BLaER1 treated with 17β-estradiol and CSF1 and Interleukin-3, amounts not matched to agents 10 nM and 100 nM (cell line): ENCODE results near the gene CACNB1.
A peak's percentile ranks its signal among the peaks of the same experiment; 100 is the strongest.

Source experiments
- H3K27ac ChIP-seq, 11 experiments: shearing (Covaris generic); formaldehyde crosslinking; 2 replicates each; pipeline ENCODE4 v1.8.1; 2022
- H3K27me3 ChIP-seq, 11 experiments: shearing (Covaris generic); formaldehyde crosslinking; 2 replicates each; pipeline ENCODE4 v1.8.1; 2022
- H3K36me3 ChIP-seq, 11 experiments: shearing (Covaris generic); formaldehyde crosslinking; 2 replicates each; pipeline ENCODE4 v1.8.1; 2022
- H3K4me1 ChIP-seq, 10 experiments: shearing (Covaris generic); formaldehyde crosslinking; 2 replicates each; pipeline ENCODE4 v1.8.1; 2022
- H3K4me2 ChIP-seq, 11 experiments: shearing (Covaris generic); formaldehyde crosslinking; 2 replicates each; pipeline ENCODE4 v1.8.1; 2022
- H3K4me3 ChIP-seq, 10 experiments: shearing (Covaris generic); formaldehyde crosslinking; 2 replicates each; pipeline ENCODE4 v1.8.1; 2022
- H3K9ac ChIP-seq, 11 experiments: shearing (Covaris generic); formaldehyde crosslinking; 2 replicates each; pipeline ENCODE4 v1.8.1; 2022
- H3K9me3 ChIP-seq, 11 experiments: shearing (Covaris generic); formaldehyde crosslinking; replicated peaks in 1 of 11; 2 replicates each; pipeline ENCODE4 v1.8.1; 2022
- H4K20me1 ChIP-seq, 11 experiments: shearing (Covaris generic); formaldehyde crosslinking; 2 replicates each; pipeline ENCODE4 v1.8.1; 2022
- Cebpa-rat ChIP-seq, 11 experiments: shearing (Covaris generic); IDR thresholded peaks; 2 replicates each; pipeline ENCODE4 v1.8.1; 2022

Gene CACNB1

DNA sequence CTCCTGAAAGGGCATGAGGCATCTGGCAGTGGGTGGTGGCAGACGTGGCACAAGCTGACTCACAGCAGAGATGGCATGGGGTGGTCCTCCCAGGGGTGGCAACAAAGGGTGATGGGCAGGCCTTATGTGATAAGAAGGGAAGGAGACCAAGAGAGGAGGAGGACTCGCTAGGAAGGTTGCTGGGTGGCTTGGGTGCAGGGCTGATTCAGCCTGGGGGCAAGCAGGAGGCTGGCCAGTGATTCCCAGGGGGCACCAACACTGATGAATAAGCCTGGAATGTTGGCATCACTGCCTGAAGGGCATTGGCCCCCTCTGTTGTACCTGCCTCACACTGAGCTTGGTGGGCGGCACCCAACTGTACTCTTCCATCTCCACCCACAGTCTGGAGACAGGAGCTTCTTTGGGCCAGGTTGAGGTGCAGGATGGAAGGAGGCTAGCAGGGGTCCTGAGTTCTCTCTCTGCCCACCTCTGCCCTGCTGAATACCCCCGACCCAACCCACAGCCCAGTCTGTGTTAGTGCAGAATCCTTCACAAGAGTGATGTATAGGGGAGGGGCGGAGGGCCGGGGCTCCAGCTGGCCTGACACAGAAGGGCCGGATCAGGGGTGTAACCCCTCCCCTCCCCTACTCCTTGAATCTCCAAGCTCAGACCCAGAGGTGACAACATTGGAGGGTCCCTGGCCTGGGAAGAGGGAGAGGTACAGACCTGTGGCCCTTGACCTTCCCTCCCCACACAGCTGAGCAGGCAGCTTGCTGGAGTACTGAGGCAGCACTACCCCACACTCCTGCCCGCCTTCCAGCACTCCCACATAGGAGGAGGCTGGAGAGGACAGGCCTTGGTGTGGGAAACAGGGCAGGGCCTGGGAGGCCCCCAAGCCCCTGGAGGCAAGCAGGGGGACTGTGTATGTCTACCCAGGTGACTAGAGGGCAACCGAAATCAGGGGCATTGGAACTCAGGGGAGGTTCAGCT lies 25.7 kb upstream of the CACNB1 start:
- H3K4me1 ChIP-seq, result peaks cover 21 to 38% (median 35%) of the 10 kb centered on the region in 10 experiments
- no peak overlapping the region for H3K9ac ChIP-seq
- no peak overlapping the region for H3K27ac ChIP-seq
- peaks cover 46 to 67% (median 57%) of the 10 kb centered on the region in 11 experiments for H3K27me3 ChIP-seq
- peak overlapping the region in 8 of 11 experiments; percentile 7 to 66 (median 40); a peak in 13 of 22 replicates for H3K4me2 ChIP-seq
- no peak overlapping the region for H3K4me3 ChIP-seq
- peaks cover 0 to 50% (median 20%) of the 10 kb centered on the region in 11 experiments; a peak in 16 of 22 replicates for H4K20me1 ChIP-seq
- H3K9me3 ChIP-seq, result no peaks in the 10 kb centered on the region
- TF ChIP-seq Cebpa-rat (IDR thresholded peaks at IDR 0.05), result no peak
- no peaks in the 10 kb centered on the region for H3K36me3 ChIP-seq

DNA sequence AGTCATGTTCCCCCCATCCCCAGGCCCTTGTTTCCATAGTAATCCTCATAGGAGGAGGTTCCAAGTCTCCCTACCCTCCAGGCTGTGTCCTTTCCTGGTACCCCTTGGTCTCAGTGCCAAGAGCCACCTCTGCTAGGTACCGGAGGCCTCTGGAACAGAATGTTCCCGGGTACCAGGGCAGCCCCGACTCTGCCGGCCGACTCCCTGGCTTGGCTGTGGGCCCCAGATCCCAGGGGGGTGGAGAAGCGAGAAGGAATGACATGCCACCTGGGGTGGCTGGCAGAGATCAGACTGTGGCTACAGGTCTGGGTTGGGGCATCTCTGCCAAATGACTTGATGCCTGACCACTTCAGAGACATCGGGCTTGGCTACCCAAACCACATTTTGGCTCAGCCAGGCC lies 24.7 kb upstream of the CACNB1 start:
- TF ChIP-seq Cebpa-rat (IDR thresholded peaks at IDR 0.05), result no peak
- H4K20me1 ChIP-seq, result peaks cover 0 to 50% (median 17%) of the 10 kb centered on the region in 11 experiments; a peak in 16 of 22 replicates
- H3K4me2 ChIP-seq, result peak overlapping the region in 7 of 11 experiments; percentile 7 to 66 (median 41); a peak in 10 of 22 replicates
- H3K27me3 ChIP-seq, result peaks cover 41 to 57% (median 50%) of the 10 kb centered on the region in 11 experiments
- H3K27ac ChIP-seq, result no peak overlapping the region
- no peaks in the 10 kb centered on the region for H3K9me3 ChIP-seq
- no peak overlapping the region for H3K9ac ChIP-seq
- H3K4me3 ChIP-seq, result no peak overlapping the region
- no peaks in the 10 kb centered on the region for H3K36me3 ChIP-seq
- peaks cover 21 to 38% (median 35%) of the 10 kb centered on the region in 10 experiments for H3K4me1 ChIP-seq

DNA sequence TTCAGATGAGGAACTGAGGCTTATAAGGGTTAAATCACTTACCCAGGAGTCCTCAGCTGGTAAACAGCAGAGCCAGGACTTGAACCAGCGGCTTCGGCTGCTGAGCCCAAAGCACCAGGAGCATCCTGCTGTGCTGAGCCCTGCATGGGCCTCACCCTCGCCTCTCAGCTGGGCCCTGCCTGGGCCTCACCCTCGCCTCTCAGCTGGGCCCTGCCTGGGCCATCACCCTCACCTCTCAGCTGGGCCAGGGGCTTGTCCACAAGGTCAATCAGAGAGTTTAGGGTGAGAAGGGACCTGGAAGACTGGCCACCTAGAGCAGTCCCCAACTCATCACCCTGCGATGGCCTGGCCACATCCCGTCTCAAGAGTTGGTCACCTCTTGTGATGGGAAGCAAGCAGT lies 24.1 kb upstream of the CACNB1 start:
- H3K27ac ChIP-seq, result no peak overlapping the region
- H4K20me1 ChIP-seq, result peaks cover 0 to 50% (median 17%) of the 10 kb centered on the region in 11 experiments; a peak in 16 of 22 replicates
- TF ChIP-seq Cebpa-rat (IDR thresholded peaks at IDR 0.05), result no peak
- H3K36me3 ChIP-seq, result no peaks in the 10 kb centered on the region
- H3K27me3 ChIP-seq, result peaks cover 36 to 51% (median 44%) of the 10 kb centered on the region in 11 experiments
- no peaks in the 10 kb centered on the region for H3K9me3 ChIP-seq
- no peak overlapping the region for H3K9ac ChIP-seq
- no peak overlapping the region for H3K4me3 ChIP-seq
- peaks cover 21 to 36% (median 34%) of the 10 kb centered on the region in 10 experiments for H3K4me1 ChIP-seq
- H3K4me2 ChIP-seq, result no peak overlapping the region

DNA sequence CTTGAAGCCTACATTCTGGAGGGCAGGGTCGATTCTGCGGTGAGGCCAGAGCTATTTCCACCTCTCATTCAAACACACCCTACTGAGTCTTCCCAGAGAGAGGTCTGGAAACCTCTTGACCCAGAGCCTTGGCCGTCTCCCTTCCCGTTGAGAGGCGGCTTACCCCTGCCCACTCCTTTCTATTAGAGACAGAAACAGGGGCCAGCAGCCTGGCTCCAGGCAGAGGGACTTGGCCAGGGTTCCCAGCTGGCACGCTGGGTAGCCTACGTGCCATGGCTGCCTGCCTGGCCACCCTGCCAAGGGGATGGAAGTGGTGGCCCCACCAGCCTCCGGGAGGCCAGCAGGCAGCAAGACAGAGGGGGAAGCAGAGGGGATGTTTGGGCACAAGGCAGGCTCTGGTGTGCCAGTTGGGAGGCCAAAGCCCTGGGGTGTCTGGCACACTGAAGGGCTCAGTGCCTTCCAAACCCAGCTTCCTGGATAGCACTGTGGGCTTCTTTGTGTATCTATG lies 22.2 kb upstream of the CACNB1 start:
- H3K4me2 ChIP-seq, result no peak overlapping the region
- peaks cover 0 to 36% (median 9%) of the 10 kb centered on the region in 11 experiments; a peak in 15 of 22 replicates for H4K20me1 ChIP-seq
- TF ChIP-seq Cebpa-rat (IDR thresholded peaks at IDR 0.05), result no peak
- peaks cover 17 to 32% (median 26%) of the 10 kb centered on the region in 11 experiments for H3K27me3 ChIP-seq
- H3K4me1 ChIP-seq, result peaks cover 4 to 20% (median 18%) of the 10 kb centered on the region in 10 experiments; a peak in 19 of 20 replicates
- no peak overlapping the region for H3K9ac ChIP-seq
- H3K4me3 ChIP-seq, result no peak overlapping the region
- no peaks in the 10 kb centered on the region for H3K9me3 ChIP-seq
- no peaks in the 10 kb centered on the region for H3K36me3 ChIP-seq
- H3K27ac ChIP-seq, result no peak overlapping the region

DNA sequence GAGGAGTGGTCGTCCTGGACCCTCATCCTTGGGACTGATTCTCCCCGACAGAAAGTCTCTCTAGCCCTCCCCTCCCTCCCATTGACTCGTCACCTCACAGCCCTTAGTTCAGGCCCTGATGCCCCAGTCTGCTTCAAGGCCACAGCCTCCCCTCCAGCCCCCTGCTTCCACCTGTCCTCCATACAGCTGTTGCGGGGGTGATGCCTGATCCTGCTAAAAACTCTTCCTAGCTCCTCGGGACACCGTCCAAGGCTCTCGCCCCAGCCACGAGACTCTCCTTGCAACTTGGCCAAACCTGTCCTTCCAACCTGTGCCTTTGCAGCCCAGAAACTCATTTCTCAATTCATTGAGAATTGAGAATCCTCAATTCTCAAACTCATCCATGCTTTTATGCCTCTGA lies 21.4 kb upstream of the CACNB1 start:
- Histone ChIP-seq H3K4me3 (no peak overlapping the region), H3K4me1 (peaks cover 0 to 17% (median 14%) of the 10 kb centered on the region in 10 experiments; a peak in 15 of 20 replicates), H3K9ac (no peak overlapping the region), H3K36me3 (no peaks in the 10 kb centered on the region), H3K9me3 (no peaks in the 10 kb centered on the region), H3K27me3 (peaks cover 9 to 24% (median 18%) of the 10 kb centered on the region in 11 experiments), H3K27ac (no peak overlapping the region), H3K4me2 (no peak overlapping the region), H4K20me1 (peaks cover 0 to 28% (median 3%) of the 10 kb centered on the region in 11 experiments; a peak in 9 of 22 replicates)
- TF ChIP-seq Cebpa-rat (IDR thresholded peaks at IDR 0.05), result no peak

DNA sequence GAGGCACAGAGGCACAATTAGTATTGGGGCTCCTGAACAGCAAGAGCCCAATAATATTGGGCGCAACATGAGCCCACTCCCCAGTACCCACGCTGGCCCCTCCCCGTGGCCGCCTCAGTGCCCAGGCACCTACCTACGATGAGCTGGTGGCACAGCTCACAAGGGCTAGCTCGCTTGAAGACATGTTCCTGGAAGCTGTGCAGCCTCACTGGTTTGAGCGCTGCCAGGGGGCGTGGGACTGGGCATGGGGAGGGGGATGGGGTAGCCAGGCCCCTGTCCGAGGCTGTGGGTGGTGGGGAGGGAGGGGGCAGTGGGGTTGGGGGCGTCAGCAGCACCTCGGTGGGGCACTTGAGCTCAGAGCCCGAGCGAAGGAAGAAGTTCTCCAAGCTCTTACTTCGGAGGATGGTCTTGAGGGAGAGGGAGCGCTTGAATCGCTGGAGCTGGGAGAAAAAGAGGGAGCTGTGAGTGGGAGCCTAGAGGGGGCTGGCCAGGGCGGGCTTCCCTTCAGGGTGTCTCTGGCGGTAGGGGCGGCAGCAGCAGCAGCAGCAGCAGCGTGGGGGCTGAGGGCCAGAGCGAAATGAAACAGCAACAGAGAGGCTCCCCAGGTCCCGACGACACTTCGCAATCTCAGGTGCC lies 20.4 kb upstream of the CACNB1 start:
- peaks cover 0 to 21% (median 0%) of the 10 kb centered on the region in 11 experiments; a peak in 4 of 22 replicates for H4K20me1 ChIP-seq
- H3K9me3 ChIP-seq, result no peaks in the 10 kb centered on the region
- TF ChIP-seq Cebpa-rat (IDR thresholded peaks at IDR 0.05), result no peak
- no peak overlapping the region for H3K27ac ChIP-seq
- H3K36me3 ChIP-seq, result no peaks in the 10 kb centered on the region
- H3K4me1 ChIP-seq, result peaks cover 0 to 11% (median 6%) of the 10 kb centered on the region in 10 experiments; a peak in 15 of 20 replicates
- H3K9ac ChIP-seq, result no peak overlapping the region
- H3K27me3 ChIP-seq, result peaks cover 0 to 14% (median 7%) of the 10 kb centered on the region in 11 experiments; a peak in 16 of 22 replicates
- H3K4me3 ChIP-seq, result no peak overlapping the region
- no peak overlapping the region for H3K4me2 ChIP-seq

DNA sequence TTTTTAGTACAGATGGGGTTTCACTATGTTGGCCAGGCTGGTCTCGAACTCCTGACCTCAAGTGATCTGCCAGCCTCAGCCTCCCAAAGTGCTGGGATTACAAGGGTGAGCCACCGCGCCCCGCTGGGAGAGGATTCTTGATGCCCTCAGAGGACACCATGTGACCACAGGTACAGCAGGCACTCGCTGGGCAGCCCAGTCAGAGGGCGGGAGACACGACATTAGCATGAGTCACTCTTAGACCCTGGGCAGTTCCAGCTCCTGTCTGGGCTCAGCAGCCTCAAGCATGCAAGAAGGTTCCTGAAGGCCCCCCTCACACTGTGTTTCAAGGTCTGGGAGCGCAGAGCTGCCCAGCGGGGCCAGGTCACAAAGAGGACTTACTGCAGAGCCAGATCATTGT lies 16.4 kb upstream of the CACNB1 start:
- Histone ChIP-seq H3K27me3 (peaks cover 0 to 3% (median 0%) of the 10 kb centered on the region in 11 experiments; a peak in 1 of 22 replicates), H3K9ac (no peak overlapping the region), H4K20me1 (peaks cover 0 to 5% (median 0%) of the 10 kb centered on the region in 11 experiments; a peak in 2 of 22 replicates), H3K36me3 (no peaks in the 10 kb centered on the region), H3K4me3 (no peak overlapping the region), H3K4me1 (peaks cover 29 to 43% (median 36%) of the 10 kb centered on the region in 10 experiments), H3K27ac (no peak overlapping the region), H3K4me2 (no peak overlapping the region), H3K9me3 (no peaks in the 10 kb centered on the region)
- no peak for TF ChIP-seq Cebpa-rat (IDR thresholded peaks at IDR 0.05)

DNA sequence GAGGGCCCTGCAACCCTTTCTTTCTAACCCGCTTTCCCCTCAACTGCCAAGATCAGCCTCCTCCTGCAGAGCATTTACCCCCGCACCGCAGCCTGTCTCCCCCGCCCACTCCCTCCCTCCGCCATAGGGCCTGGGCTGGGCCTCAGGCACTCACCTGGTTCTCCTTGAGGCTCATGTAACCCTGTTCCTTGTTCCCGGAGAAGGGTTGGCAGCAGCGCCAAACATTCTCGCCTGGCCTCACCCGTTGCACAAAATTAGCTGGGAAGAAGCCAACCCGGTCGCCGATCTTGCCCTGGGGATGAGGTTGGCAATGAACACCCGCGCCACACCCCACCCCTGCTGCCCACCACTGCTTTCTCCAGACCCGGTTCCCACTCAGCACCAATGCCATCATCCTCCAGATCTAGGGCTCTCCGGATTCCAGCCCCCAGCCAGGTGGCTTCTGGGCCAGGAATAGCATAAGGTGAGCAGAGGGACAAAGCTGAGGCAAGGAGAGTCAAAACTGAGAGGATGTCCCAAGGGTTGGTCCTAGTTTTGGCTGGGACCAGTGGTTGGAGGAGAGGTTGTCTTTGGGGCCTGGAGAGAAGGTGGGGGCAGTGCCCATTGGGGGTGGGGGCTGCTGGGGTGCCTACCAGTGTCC lies 15.5 kb upstream of the CACNB1 start:
- Histone ChIP-seq H3K27me3 (0 out of 22 replicates have a peak, but pooled peaks cover 0 to under 1% (median 0%) of the 10 kb centered on the region in 11 experiments), H3K27ac (0 out of 22 replicates have a peak overlapping the region, but pooled peaks of 1 of the 11 experiments have one; percentile 29), H4K20me1 (peaks cover 0 to 10% (median 0%) of the 10 kb centered on the region in 11 experiments; a peak in 3 of 22 replicates), H3K4me3 (no peak overlapping the region), H3K36me3 (no peaks in the 10 kb centered on the region), H3K4me1 (peaks cover 38 to 52% (median 45%) of the 10 kb centered on the region in 10 experiments), H3K4me2 (peak overlapping the region in 3 of 11 experiments; percentile 28 to 99 (median 47); a peak in 4 of 22 replicates), H3K9ac (no peak overlapping the region; a peak in 1 of 22 replicates), H3K9me3 (no peaks in the 10 kb centered on the region)
- no peak for TF ChIP-seq Cebpa-rat (IDR thresholded peaks at IDR 0.05)
